GM23248 (cell line): ENCODE results near the gene FILIP1.

ENCODE experiments used
- EZH2 ChIP-seq: fragments of 200-600 bp; sonication (generic); IDR thresholded peaks from 2 replicates; pipeline ENCODE4 v1.6.1; 2018; ENCODE audit warnings: antibody characterized with exemption, mild to moderate bottlenecking; ENCODE audit not compliant: insufficient read depth, poor library complexity, severe bottlenecking
- EZH2phosphoT487 ChIP-seq: fragments of 200-600 bp; sonication (generic); IDR thresholded peaks from 2 replicates; pipeline ENCODE4 v1.6.1; 2018; ENCODE audit warnings: antibody characterized with exemption, moderate library complexity, mild to moderate bottlenecking, low read depth; ENCODE audit not compliant: insufficient read depth

DNA sequence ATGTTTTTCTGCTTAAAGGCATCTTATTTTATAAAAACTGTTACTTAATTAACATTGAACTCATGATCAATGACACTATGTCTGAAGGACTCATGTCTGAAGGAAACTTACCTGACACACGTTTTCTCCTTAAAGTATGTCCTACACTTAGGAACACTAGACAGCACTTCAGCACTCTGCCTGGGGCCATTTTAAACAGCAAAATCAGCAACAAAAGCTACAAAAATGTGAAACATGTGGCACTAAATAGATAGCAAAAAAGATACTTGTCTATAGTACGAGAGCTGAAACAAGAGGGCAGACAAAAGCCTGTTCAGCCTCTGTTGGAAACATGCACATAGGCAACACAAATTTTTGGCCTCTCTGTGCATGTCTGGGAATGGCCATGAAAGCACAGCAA lies 115.5 kb downstream of the FILIP1 start:
- TF ChIP-seq EZH2phosphoT487 (no peak), EZH2 (no peak)
